Psoas muscle (tissue), 8 donors: ENCODE measurements around the gene TTC17. TPM values are rescaled to one million over a fixed set of nuclear protein-coding genes. Genes with fewer than 3 reads are reported as not detected.
"Not testable (repeated sequence)": the region's sequence is repeated elsewhere in the genome, so short reads cannot be mapped to it uniquely, and the experiment has no call there.

Source experiments
- ATAC-seq, 4 donors: fragments of 200-7000 bp; cut with Tn5 transposase; one replicate each; pipeline ENCODE4 v1.9.1; 2020; ENCODE audit warnings: moderate library complexity in 3 of 4, mild to moderate bottlenecking in 2 of 4
- DNase-seq, 2 donors: peaks; one replicate each; pipeline ENCODE4 v3.0.0-alpha.2; 2020
- H3K27ac ChIP-seq: fragments of 200-600 bp; one replicate; pipeline ENCODE4 v1.8.0; 2022
- H3K27me3 ChIP-seq, 3 donors: fragments of 200-600 bp in 1 of 3; one replicate each; pipeline versions ENCODE4 v1.6.1 to v1.8.0; 2013 to 2022; ENCODE audit warnings: low read length in 2 of 3, mild to moderate bottlenecking in 2 of 3, moderate library complexity in 1 of 3; ENCODE audit not compliant: insufficient read depth in 3 of 3
- H3K36me3 ChIP-seq, 2 donors: fragments of 200-600 bp in 1 of 2; one replicate each; pipeline versions ENCODE4 v1.6.1 to v1.8.0; 2013 to 2022; ENCODE audit warnings: low read depth in 1 of 2, mild to moderate bottlenecking in 1 of 2, moderate library complexity in 1 of 2; ENCODE audit not compliant: insufficient read depth in 1 of 2
- H3K4me1 ChIP-seq: fragments of 200-600 bp; one replicate; pipeline ENCODE4 v1.8.0; 2022
- H3K4me3 ChIP-seq: fragments of 200-600 bp; one replicate; pipeline ENCODE4 v1.8.0; 2022; ENCODE audit warnings: mild to moderate bottlenecking
- H3K9me3 ChIP-seq: fragments of 200-600 bp; one replicate; pipeline ENCODE4 v1.8.0; 2022
- CTCF ChIP-seq: fragments of 200-600 bp; IDR thresholded peaks from one replicate; pipeline ENCODE4 v1.8.0; 2022; ENCODE audit warnings: antibody characterized with exemption
- WGBS, 3 donors: extraction: QIAGEN DNeasy Blood & Tissue Kit; methylation state at CpG; one replicate each; pipeline versions ENCODE4 v1.1.6 to v1.1.7; 2013; 5-methylcytosine and 5-hydroxymethylcytosine counted together
- intact Hi-C, 2 donors: fragments of 100-400 bp; cut with DNase I; formaldehyde crosslinking; loops; one replicate each; pipeline versions ENCODE4 v1.11.0 to v1.14.2; 2022
- polyA plus RNA-seq, 3 donors: library from polyadenylated mRNA; stranded (reverse); fragments of 200-250 nt; gene quantifications; one replicate each; pipeline ENCODE4 v1.2.3, GENCODE V29; 2013
- total RNA-seq, 4 donors: library from RNA; stranded (reverse); fragmentation: NEBNext Ultra II Directional in 2 of 4; extraction: Animal tissue kit (Norgen Biotek cat#: 25700) in 2 of 4; gene quantifications; one replicate each; pipeline versions ENCODE4 v1.2.1 to v1.2.4, GENCODE V29; 2021 to 2023
- donor health status: healthy with polysubstance abuse.
- donor health status: DM: no; HTN: no; CAD: no; lungs with moderate emphysema.
- donor health status: Bipolar disorder and iron deficiency.
- donor health status: healthy.
- donor health status: DM: yes; HTN: yes; CAD: no.
- donor health status: DM: no; HTN: no; CAD: no.
- donor health status: DM: no; HTN: no; CAD: no.
- donor health status: DM: yes; HTN: yes; CAD: no.

Gene TTC17
- total and polyA plus RNA-seq, 7 donors, result 17.9 to 33.3 (median 27.5) TPM

- 96 to 97% (median 96%) methylated on average over 6 of the region's 6 CpGs for WGBS, 3 donors
- DNase-seq (no peak), ATAC-seq (no peak)
- peaks cover 9 to 100% of the 10 kb centered on the region in 2 donors for H3K36me3 ChIP-seq
- H3K9me3 ChIP-seq, result no peaks in the 10 kb centered on the region
- no peaks in the 10 kb centered on the region for H3K27me3 ChIP-seq
- no peak overlapping the region for H3K4me3 ChIP-seq
- H3K27ac ChIP-seq, result no peak overlapping the region
- intact Hi-C loops, result no loop called here
- TF ChIP-seq CTCF, result no peak
- H3K4me1 ChIP-seq, result no peaks in the 10 kb centered on the region
Measured at GRCh38 chr11:43401252-43401651, 42.5 kb downstream of the TTC17 start.

GRCh38 chr11:43401811-43402210 is 43.1 kb downstream of the TTC17 start:
- ATAC-seq, DNase-seq, H3K27me3 ChIP-seq, H3K9me3 ChIP-seq, H3K27ac ChIP-seq, H3K4me1 ChIP-seq, intact Hi-C loops, H3K4me3 ChIP-seq: not testable (repeated sequence)
- WGBS, 3 donors, result 95 to 96% (median 96%) methylated on average over 4 of the region's 4 CpGs
- H3K36me3 ChIP-seq, result peaks cover 9 to 100% of the 10 kb centered on the region in 2 donors

GRCh38 chr11:43403357-43404231 is 44.9 kb downstream of the TTC17 start:
- H3K9me3 ChIP-seq, result no peaks in the 10 kb centered on the region
- no peak overlapping the region for H3K4me3 ChIP-seq
- intact Hi-C loops, result no loop called here
- ATAC-seq, result no peak
- no peak for TF ChIP-seq CTCF
- DNase-seq, result no peak
- H3K27ac ChIP-seq, result no peak overlapping the region
- H3K27me3 ChIP-seq, result no peaks in the 10 kb centered on the region
- no peaks in the 10 kb centered on the region for H3K4me1 ChIP-seq
- peaks cover 5 to 100% of the 10 kb centered on the region in 2 donors for H3K36me3 ChIP-seq
- WGBS, 3 donors, result 91 to 95% (median 92%) methylated on average over 8 of the region's 8 CpGs

- ATAC-seq (no peak), DNase-seq (no peak)
- intact Hi-C loops, result no loop called here
- no peaks in the 10 kb centered on the region for H3K27me3 ChIP-seq
- 95 to 99% (median 97%) methylated on average over 3 of the region's 3 CpGs for WGBS, 3 donors
- H3K27ac ChIP-seq, result no peak overlapping the region
- no peaks in the 10 kb centered on the region for H3K9me3 ChIP-seq
- TF ChIP-seq CTCF, result no peak
- H3K4me1 ChIP-seq, result no peaks in the 10 kb centered on the region
- no peak overlapping the region for H3K4me3 ChIP-seq
- peaks cover 5 to 100% of the 10 kb centered on the region in 2 donors for H3K36me3 ChIP-seq
Measured at GRCh38 chr11:43404406-43404805, 45.7 kb downstream of the TTC17 start.

- intact Hi-C loops, result loop anchor here in 1 of 2 donors (5.0 kb wide), 2 partner anchors 42 to 73 kb away; no protein-coding TSS in a partner anchor
- peaks cover 5 to 100% of the 10 kb centered on the region in 2 donors for H3K36me3 ChIP-seq
- 83 to 96% (median 88%) methylated on average over 3 of the region's 3 CpGs for WGBS, 3 donors
Measured at GRCh38 chr11:43404836-43405479, 46.2 kb downstream of the TTC17 start.

More at GRCh38 chr11:43404836-43405479, 46.2 kb downstream of the TTC17 start:
- TF ChIP-seq CTCF, result no peak
- ATAC-seq (no peak), DNase-seq (no peak)
- H3K27me3 ChIP-seq, result no peaks in the 10 kb centered on the region
- no peak overlapping the region for H3K4me3 ChIP-seq
- no peak overlapping the region for H3K27ac ChIP-seq
- no peaks in the 10 kb centered on the region for H3K9me3 ChIP-seq
- no peaks in the 10 kb centered on the region for H3K4me1 ChIP-seq
